ENCODE results near the gene NIT2.

The NIT2 gene

DNA sequence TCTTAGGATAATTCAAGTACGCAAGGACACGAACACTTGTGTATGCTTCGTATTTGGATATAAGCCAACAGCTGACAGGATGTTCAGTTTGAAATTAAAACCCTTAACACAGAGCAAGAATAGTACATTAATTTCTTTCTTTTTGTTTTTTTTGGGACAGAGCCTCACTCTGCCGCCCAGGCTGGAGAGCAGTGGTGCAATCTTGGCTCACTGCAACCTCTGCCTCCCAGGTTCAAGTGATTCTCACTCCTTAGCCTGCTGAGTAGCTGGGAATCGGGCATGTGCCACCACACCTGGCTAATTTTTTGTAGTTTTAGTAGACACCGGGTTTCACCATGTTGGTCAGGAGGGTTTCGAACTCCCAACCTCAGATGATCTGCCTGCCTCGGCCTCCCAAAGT lies 33.9 kb downstream of the NIT2 start:
- no peak overlapping the region for H3K4me3 ChIP-seq (ENCODE audit: low read depth, low read length)
- TF ChIP-seq, protein P1, sequence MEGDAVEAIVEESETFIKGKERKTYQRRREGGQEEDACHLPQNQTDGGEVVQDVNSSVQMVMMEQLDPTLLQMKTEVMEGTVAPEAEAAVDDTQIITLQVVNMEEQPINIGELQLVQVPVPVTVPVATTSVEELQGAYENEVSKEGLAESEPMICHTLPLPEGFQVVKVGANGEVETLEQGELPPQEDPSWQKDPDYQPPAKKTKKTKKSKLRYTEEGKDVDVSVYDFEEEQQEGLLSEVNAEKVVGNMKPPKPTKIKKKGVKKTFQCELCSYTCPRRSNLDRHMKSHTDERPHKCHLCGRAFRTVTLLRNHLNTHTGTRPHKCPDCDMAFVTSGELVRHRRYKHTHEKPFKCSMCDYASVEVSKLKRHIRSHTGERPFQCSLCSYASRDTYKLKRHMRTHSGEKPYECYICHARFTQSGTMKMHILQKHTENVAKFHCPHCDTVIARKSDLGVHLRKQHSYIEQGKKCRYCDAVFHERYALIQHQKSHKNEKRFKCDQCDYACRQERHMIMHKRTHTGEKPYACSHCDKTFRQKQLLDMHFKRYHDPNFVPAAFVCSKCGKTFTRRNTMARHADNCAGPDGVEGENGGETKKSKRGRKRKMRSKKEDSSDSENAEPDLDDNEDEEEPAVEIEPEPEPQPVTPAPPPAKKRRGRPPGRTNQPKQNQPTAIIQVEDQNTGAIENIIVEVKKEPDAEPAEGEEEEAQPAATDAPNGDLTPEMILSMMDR (IDR thresholded peaks at IDR 0.05; ENCODE audit: insufficient read depth, low read depth, low read length, missing control alignments) = no peak
- DNase-seq (ENCODE audit: low read depth) = no peak

DNA sequence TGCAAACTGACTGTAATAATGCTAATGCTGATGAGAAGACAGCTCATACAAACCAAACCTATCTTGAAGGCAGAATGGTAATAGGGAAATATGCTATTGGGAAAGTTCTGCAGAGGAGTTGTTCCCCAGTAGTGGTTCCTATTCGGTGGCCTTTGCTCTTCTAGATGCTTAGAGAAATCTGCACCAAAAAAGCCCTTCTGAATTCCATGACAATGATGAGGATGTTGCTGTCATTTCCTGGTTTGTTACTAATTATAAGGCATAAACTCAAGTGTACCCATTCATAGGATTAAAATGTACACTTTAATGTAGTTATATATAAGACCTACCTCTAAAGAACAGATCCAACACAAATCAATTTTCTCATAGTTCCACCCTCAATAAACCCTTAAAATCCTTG lies 36.2 kb downstream of the NIT2 start:
- TF ChIP-seq, protein P1 (IDR thresholded peaks at IDR 0.05; ENCODE audit: insufficient read depth, low read depth, low read length, missing control alignments) = no peak
- DNase-seq (ENCODE audit: low read depth) = no peak
- H3K4me3 ChIP-seq (ENCODE audit: low read depth, low read length) = no peak overlapping the region

DNA sequence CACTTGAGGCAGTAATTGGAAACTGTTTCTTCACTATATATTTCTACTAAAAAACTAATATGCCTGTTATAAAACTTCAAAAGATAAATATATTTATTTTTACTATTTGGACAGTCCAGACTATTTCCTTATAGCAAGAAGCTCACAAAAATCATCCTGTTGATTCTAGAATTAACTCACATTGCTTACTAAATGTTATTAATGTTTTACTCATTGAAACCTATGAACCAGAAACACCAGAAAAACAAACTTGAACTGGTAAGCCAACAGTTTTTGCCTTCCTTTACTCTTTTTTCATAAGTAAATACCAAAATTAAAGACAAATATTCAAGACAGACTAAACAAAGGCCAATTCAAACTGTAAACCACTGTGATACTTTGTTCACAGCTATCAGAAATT lies 40.0 kb downstream of the NIT2 start:
- no peak overlapping the region for H3K4me3 ChIP-seq (ENCODE audit: low read depth, low read length)
- DNase-seq (ENCODE audit: low read depth) = no peak
- TF ChIP-seq, protein P1 (IDR thresholded peaks at IDR 0.05; ENCODE audit: insufficient read depth, low read depth, low read length, missing control alignments) = no peak

DNA sequence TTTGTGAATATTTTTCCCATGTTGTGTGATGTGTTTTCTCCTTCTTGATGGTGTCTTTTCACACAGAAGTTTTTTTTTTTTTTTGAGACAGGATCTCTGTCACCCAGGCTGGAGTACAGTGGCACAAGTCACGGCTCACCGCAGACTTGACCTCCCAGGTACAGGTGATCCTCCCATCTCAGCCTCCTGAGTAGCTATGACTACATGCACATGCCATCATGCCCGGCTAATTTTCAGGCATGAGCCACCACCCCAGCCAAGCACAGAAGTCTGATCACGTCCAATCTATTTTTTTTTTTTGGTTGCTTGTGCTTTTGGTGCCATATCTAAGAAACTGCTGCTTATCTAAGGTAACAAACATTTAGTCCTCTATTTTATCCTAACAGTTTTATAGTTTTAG lies 41.7 kb downstream of the NIT2 start:
- TF ChIP-seq, protein P1 (IDR thresholded peaks at IDR 0.05; ENCODE audit: insufficient read depth, low read depth, low read length, missing control alignments) = no peak
- no peak overlapping the region for H3K4me3 ChIP-seq (ENCODE audit: low read depth, low read length)
- no peak for DNase-seq (ENCODE audit: low read depth)

DNA sequence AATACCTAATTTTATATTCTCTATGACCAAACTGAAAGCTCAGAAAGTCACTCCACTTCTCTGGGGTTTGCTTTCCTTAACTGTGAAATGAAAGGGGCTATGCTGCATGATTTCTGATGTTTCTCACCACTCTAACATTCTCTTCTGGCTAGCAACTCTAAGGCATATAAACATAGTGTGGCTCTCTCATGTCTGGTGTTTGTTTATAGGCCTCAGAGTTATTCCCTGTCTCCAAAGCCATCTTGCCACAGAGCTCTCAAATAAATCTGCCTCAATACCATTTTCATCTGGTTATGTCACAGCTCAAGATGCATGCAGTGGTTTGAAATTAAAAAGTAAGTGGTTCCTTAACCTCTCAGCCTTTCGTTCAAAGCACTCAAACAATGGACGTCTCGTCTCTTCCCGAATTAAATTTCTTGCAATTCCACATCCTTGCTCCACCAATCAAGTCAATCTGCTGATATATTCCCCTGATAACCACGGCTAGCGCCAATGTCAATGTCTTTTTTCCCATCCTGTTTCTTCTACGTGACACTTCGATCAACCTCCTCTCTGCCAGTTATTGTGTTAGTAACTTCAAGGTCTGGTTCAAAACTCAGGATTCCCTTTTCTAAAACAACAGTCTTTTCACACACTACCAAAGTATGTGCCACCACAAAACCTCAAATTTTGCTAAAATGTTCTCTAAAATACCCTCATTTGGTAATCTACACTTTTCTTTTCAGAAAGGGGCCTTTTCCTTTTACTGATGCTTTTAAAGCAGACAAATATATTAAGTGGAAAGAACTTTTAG lies 50.4 kb downstream of the NIT2 start:
- H3K4me3 ChIP-seq (ENCODE audit: low read depth, low read length) = no peak overlapping the region
- TF ChIP-seq, protein P1 (IDR thresholded peaks at IDR 0.05; ENCODE audit: insufficient read depth, low read depth, low read length, missing control alignments) = no peak
- DNase-seq (ENCODE audit: low read depth) = no peak

DNA sequence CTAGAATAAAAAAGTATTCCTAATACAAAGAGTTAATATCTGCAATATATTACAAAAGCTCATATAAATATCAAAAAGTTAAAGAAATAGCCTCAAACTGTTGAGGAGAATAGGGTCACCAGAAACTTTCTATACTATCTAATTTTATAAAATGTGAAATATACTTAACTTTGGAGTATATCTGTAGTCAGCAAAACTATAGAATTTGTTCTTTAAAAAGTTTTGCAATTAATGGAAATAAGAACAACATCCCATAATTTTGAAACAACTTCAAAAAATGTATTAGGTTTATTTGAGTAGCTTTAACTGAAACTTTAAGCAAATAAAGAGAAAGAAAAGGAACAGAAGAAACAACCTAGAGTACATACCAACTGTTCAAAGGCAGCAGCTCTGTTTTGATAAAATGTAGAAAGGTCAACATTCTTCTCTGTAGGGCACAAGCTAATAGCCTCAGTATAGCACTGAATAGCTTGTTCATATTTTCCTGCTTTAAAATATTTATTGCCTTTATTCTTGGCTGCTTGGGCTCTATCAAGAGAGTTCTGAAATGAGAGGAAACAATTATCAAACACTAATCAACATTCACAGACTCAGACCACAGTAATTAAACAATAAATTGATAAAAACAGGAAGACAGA lies 52.0 kb downstream of the NIT2 start:
- no peak for DNase-seq (ENCODE audit: low read depth)
- H3K4me3 ChIP-seq (ENCODE audit: low read depth, low read length) = no peak overlapping the region
- TF ChIP-seq, protein P1 (IDR thresholded peaks at IDR 0.05; ENCODE audit: insufficient read depth, low read depth, low read length, missing control alignments) = no peak

Data from GM12865 (cell line).